ENCODE measurements around the gene CABP1.
"Not testable (repeated sequence)": the region's sequence is repeated elsewhere in the genome, so short reads cannot be mapped to it uniquely, and the experiment has no call there.

Gene CABP1

GRCh38 chr12:120599672-120600552 lies 40.5 kb upstream of the CABP1 start:
- no peak overlapping the region for H3K4me3 ChIP-seq (ENCODE audit: low read depth, low read length)
- DNase-seq (ENCODE audit: low read depth): no peak
- TF ChIP-seq CTCF (IDR thresholded peaks at IDR 0.05; ENCODE audit: control insufficient read depth, extremely low read depth, insufficient read depth): no peak

- not testable (repeated sequence) for DNase-seq (ENCODE audit: low read depth); H3K4me3 ChIP-seq (ENCODE audit: low read depth, low read length)
These were observed 38.0 kb upstream of the CABP1 start for GRCh38 chr12:120602416-120602815.

GRCh38 chr12:120610560-120610959 lies 29.9 kb upstream of the CABP1 start:
- TF ChIP-seq CTCF (IDR thresholded peaks at IDR 0.05; ENCODE audit: control insufficient read depth, extremely low read depth, insufficient read depth): no peak
- DNase-seq (ENCODE audit: low read depth): no peak
- H3K4me3 ChIP-seq (ENCODE audit: low read depth, low read length): no peak overlapping the region

GRCh38 chr12:120611534-120611933 lies 28.9 kb upstream of the CABP1 start:
- H3K4me3 ChIP-seq (ENCODE audit: low read depth, low read length); DNase-seq (ENCODE audit: low read depth): not testable (repeated sequence)

- no peak for DNase-seq (ENCODE audit: low read depth)
- H3K4me3 ChIP-seq (ENCODE audit: low read depth, low read length): no peak overlapping the region
These were observed 25.6 kb upstream of the CABP1 start for GRCh38 chr12:120614848-120615247.

GRCh38 chr12:120617193-120617592 lies 23.2 kb upstream of the CABP1 start:
- DNase-seq (ENCODE audit: low read depth); H3K4me3 ChIP-seq (ENCODE audit: low read depth, low read length): not testable (repeated sequence)

More at GRCh38 chr12:120614848-120615247, 25.6 kb upstream of the CABP1 start:
- TF ChIP-seq CTCF (IDR thresholded peaks at IDR 0.05; ENCODE audit: control insufficient read depth, extremely low read depth, insufficient read depth): no peak

GRCh38 chr12:120617767-120618166 lies 22.7 kb upstream of the CABP1 start:
- DNase-seq (ENCODE audit: low read depth); H3K4me3 ChIP-seq (ENCODE audit: low read depth, low read length): not testable (repeated sequence)

GRCh38 chr12:120618954-120619615 lies 21.3 kb upstream of the CABP1 start:
- H3K4me3 ChIP-seq (ENCODE audit: low read depth, low read length): no peak overlapping the region
- no peak for DNase-seq (ENCODE audit: low read depth)
- TF ChIP-seq CTCF (IDR thresholded peaks at IDR 0.05; ENCODE audit: control insufficient read depth, extremely low read depth, insufficient read depth): no peak

GRCh38 chr12:120620624-120621023 lies 19.8 kb upstream of the CABP1 start:
- no peak for TF ChIP-seq CTCF (IDR thresholded peaks at IDR 0.05; ENCODE audit: control insufficient read depth, extremely low read depth, insufficient read depth)
- no peak overlapping the region for H3K4me3 ChIP-seq (ENCODE audit: low read depth, low read length)
- no peak for DNase-seq (ENCODE audit: low read depth)

Measured in LNCaP clone FGC (cell line).